ENCODE data around the gene DNAL4. TPM values are rescaled to one million over a fixed set of nuclear protein-coding genes. Genes with fewer than 3 reads are reported as not detected.

The DNAL4 gene
- total and polyA plus RNA-seq, 2 of the 4 experiments (the other 2 are of a cell fraction), result 6.1 to 12.1 TPM

GRCh38 chr22:38783095-38783615 lies 10.8 kb downstream of the DNAL4 start:
- no peak overlapping the region for H2BK120ac ChIP-seq (ENCODE audit: low read depth, low read length)
- H3K18ac ChIP-seq (ENCODE audit: low read depth, low read length), result no peak overlapping the region
- peaks cover 10% of the 10 kb centered on the region for H3K4me1 ChIP-seq (ENCODE audit: control insufficient read depth, insufficient read depth, low read length)
- no peak overlapping the region for H2BK20ac ChIP-seq (ENCODE audit: low read depth, low read length)
- no peaks in the 10 kb centered on the region for H3K9me3 ChIP-seq (ENCODE audit: control insufficient read depth, insufficient read depth, low read length)
- CTCF ChIA-PET, result interaction anchor here (1.3 kb wide), 1 partner anchor 14 kb away, joined by 5 read pairs; no protein-coding TSS in a partner anchor
- no peak overlapping the region for H3K4ac ChIP-seq (ENCODE audit: low read depth, low read length)
- H3K4me2 ChIP-seq (ENCODE audit: low read depth, low read length), result no peak overlapping the region
- 100% methylated on average over 1 of the region's 14 CpGs; no CpG with 5 or more reads in 1 of the 2 experiments for WGBS, 2 experiments (ENCODE audit: extremely low coverage in 2 of 2, insufficient read length in 1 of 2)
- H3K9ac ChIP-seq (ENCODE audit: low read depth, low read length), result no peak overlapping the region
- no peak overlapping the region for H2AK5ac ChIP-seq (ENCODE audit: low read depth, low read length)
- peak overlapping the region in 1 of 2 experiments; percentile 2; a peak in 1 of 4 replicates for H4K8ac ChIP-seq (ENCODE audit: low read depth in 2 of 2, low read length in 2 of 2)
- H3K14ac ChIP-seq (replicated peaks; ENCODE audit: low read depth, low read length), result no peak overlapping the region
- no peak overlapping the region for H4K5ac ChIP-seq (ENCODE audit: low read depth, low read length)
- peaks cover 17% of the 10 kb centered on the region; the same call in 1 of the 2 replicates for H3K36me3 ChIP-seq (ENCODE audit: control insufficient read depth, insufficient read depth, low read length)
- in situ Hi-C loops (cut with MboI; ENCODE audit: low sequenced_read_pairs) (no loop called here), intact Hi-C loops (cut with micrococcal nuclease) (no loop called here), dilution Hi-C loops (cut with HindIII; ENCODE audit: low sequenced_read_pairs, unreplicated experiment) (no loop called here)
- H3K9me1 ChIP-seq (ENCODE audit: insufficient read depth, low read length), result peaks cover 16% of the 10 kb centered on the region
- no peak overlapping the region for H3K4me3 ChIP-seq (ENCODE audit: insufficient read depth, low read depth, low read length)
- H2BK15ac ChIP-seq (ENCODE audit: low read depth, low read length), result no peak overlapping the region
- no peak overlapping the region for H3K23ac ChIP-seq (ENCODE audit: low read depth, low read length)
- ATAC-seq (ENCODE audit: low read depth) (no peak), DNase-seq (no peak)
- H4K20me1 ChIP-seq (ENCODE audit: insufficient read depth, low read length), result peaks cover 10% of the 10 kb centered on the region
- no peaks in the 10 kb centered on the region for H3K27me3 ChIP-seq (ENCODE audit: control insufficient read depth, insufficient read depth, low read length)
- peaks cover 6 to 34% of the 10 kb centered on the region in 2 experiments; a peak in 3 of 4 replicates for H3K79me1 ChIP-seq (ENCODE audit: low read depth in 1 of 2, low read length in 2 of 2)
- no peak overlapping the region for H3K27ac ChIP-seq (ENCODE audit: insufficient read depth, low read length)
- TF ChIP-seq MAFK (IDR thresholded peaks at IDR 0.05; ENCODE audit: low read depth, low read length) (no peak), FOS (IDR thresholded peaks at IDR 0.05; ENCODE audit: low read depth, low read length) (no peak), BHLHE40 (IDR thresholded peaks at IDR 0.05; ENCODE audit: low read depth, low read length) (no peak), ELK1 (IDR thresholded peaks at IDR 0.05; ENCODE audit: borderline replicate concordance, low read depth, low read length) (no peak), MAZ (IDR thresholded peaks at IDR 0.05; ENCODE audit: borderline replicate concordance, low read depth, low read length) (no peak), CEBPB (IDR thresholded peaks at IDR 0.05; ENCODE audit: low read depth, low read length) (no peak), RFX5 (IDR thresholded peaks at IDR 0.05; ENCODE audit: low read depth, low read length) (no peak), POLR2A (IDR thresholded peaks at IDR 0.05; ENCODE audit: low read depth, low read length) (no peak), MXI1 (IDR thresholded peaks at IDR 0.05; ENCODE audit: borderline replicate concordance, low read depth, low read length) (no peak), RCOR1 (IDR thresholded peaks at IDR 0.05; ENCODE audit: insufficient replicate concordance, low read length) (no peak), CHD1 (IDR thresholded peaks at IDR 0.05; ENCODE audit: low read depth, low read length) (no peak), SMC3 (IDR thresholded peaks at IDR 0.05; ENCODE audit: low read depth, low read length) (no peak), RAD21 (IDR thresholded peaks at IDR 0.05; ENCODE audit: low read length) (no peak), NFE2L2 (IDR thresholded peaks at IDR 0.05; ENCODE audit: low read depth, low read length) (no peak)
- TF ChIP-seq, protein P1, sequence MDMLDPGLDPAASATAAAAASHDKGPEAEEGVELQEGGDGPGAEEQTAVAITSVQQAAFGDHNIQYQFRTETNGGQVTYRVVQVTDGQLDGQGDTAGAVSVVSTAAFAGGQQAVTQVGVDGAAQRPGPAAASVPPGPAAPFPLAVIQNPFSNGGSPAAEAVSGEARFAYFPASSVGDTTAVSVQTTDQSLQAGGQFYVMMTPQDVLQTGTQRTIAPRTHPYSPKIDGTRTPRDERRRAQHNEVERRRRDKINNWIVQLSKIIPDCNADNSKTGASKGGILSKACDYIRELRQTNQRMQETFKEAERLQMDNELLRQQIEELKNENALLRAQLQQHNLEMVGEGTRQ (IDR thresholded peaks at IDR 0.05; ENCODE audit: low read depth, low read length), result no peak
- TF ChIP-seq, protein P2, sequence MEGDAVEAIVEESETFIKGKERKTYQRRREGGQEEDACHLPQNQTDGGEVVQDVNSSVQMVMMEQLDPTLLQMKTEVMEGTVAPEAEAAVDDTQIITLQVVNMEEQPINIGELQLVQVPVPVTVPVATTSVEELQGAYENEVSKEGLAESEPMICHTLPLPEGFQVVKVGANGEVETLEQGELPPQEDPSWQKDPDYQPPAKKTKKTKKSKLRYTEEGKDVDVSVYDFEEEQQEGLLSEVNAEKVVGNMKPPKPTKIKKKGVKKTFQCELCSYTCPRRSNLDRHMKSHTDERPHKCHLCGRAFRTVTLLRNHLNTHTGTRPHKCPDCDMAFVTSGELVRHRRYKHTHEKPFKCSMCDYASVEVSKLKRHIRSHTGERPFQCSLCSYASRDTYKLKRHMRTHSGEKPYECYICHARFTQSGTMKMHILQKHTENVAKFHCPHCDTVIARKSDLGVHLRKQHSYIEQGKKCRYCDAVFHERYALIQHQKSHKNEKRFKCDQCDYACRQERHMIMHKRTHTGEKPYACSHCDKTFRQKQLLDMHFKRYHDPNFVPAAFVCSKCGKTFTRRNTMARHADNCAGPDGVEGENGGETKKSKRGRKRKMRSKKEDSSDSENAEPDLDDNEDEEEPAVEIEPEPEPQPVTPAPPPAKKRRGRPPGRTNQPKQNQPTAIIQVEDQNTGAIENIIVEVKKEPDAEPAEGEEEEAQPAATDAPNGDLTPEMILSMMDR (conservative IDR thresholded peaks at IDR 0.05; ENCODE audit: low read depth, low read length), result no peak
- H3K56ac ChIP-seq (ENCODE audit: extremely low read depth, insufficient read depth, low read length), result no peak overlapping the region
- H4K91ac ChIP-seq (ENCODE audit: insufficient read depth, low read depth, low read length), result no peak overlapping the region
- POLR2A ChIA-PET (ENCODE audit: unreplicated experiment), result no interaction called here
- no peak overlapping the region for H2AK9ac ChIP-seq (replicated peaks; ENCODE audit: low read depth, low read length, poor library complexity)
- H2AFZ ChIP-seq (replicated peaks; ENCODE audit: low read length, poor library complexity), result no peak overlapping the region
- no peak overlapping the region for H2BK5ac ChIP-seq (ENCODE audit: low read depth, low read length, poor library complexity, severe bottlenecking)
- BruUV-seq (replicated peaks), result no TSS peak
